ENCODE results near the gene SLC12A1. TPM values are rescaled to one million over a fixed set of nuclear protein-coding genes. Genes with fewer than 3 reads are reported as not detected.
A peak's percentile ranks its signal among the peaks of the same experiment; 100 is the strongest.

SLC12A1 gene
- total and polyA plus RNA-seq, 3 experiments from 2014 or later = not detected

DNA sequence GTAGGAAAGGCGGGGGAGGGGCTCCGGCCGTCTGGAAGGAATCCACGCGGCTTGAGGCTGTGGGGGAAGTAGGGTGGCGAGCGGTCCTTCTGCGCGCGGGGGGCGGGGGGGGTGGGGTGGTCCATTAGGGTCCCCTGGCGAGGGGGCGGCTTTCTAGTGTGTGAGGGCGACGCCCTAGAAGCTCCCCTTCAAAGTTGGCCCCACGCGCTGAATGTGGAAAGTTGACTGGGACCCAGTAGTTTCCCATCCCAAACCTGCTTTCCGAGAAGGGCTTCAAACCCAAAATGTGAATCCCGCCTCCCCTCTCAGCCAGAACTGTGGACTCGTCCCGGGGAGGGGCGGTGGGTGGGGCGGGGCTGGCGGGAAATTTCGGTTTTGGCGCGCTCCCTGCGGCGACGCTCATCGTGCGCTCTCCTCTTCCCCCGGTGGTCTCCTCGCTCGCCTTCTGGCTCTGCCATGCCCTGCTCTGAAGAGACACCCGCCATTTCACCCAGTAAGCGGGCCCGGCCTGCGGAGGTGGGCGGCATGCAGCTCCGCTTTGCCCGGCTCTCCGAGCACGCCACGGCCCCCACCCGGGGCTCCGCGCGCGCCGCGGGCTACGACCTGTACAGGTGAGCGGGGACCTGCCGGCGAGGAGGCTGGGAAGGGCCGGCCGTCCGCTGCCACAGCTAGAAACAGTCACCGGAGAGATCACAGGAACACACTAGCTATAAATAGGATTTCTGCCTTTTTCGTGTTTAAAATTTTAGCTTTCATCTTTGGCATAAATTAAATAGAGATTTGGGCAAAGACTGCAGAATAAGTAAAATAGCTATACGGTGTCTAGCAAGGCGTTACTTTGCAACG lies 125.9 kb downstream of the SLC12A1 start:
- Histone ChIP-seq H3K27ac (ENCODE audit: low read depth, low read length) (peak overlapping the region; percentile 85), H3K27me3 (ENCODE audit: insufficient read depth, low read length, poor library complexity, severe bottlenecking) (no peaks in the 10 kb centered on the region), H3K9me3 (ENCODE audit: low read length) (no peaks in the 10 kb centered on the region), H3K4me3 (ENCODE audit: low read length) (peak overlapping the region; percentile 76), H3K4me1 (ENCODE audit: insufficient read depth, low read length) (peaks cover 8% of the 10 kb centered on the region), H3K36me3 (ENCODE audit: insufficient read depth, low read length) (no peaks in the 10 kb centered on the region)
- H3K4me1 Mint-ChIP-seq = peaks cover 27 to 36% (median 32%) of the 10 kb centered on the region in 3 donors
- CTCF ChIA-PET = no interaction called here
- no peaks in the 10 kb centered on the region for H3K27me3 Mint-ChIP-seq
- peak overlapping the region; percentile 89 to 100 (median 92) for H3K27ac Mint-ChIP-seq
- POLR2A ChIA-PET = interaction anchor here (0.6 to 1.0 kb wide), 3 partner anchors 9 to 824 kb away, joined by 3 read pairs; partner anchors contain the start of gene COPS2
- peak; percentile 51 to 75 (median 66) for DNase-seq
- H3K4me3 Mint-ChIP-seq = peak overlapping the region; percentile 95 to 100 (median 99)
- H3K9me3 Mint-ChIP-seq = no peaks in the 10 kb centered on the region
- peaks cover 0 to 39% (median 6%) of the 10 kb centered on the region in 3 donors for H3K36me3 Mint-ChIP-seq

DNA sequence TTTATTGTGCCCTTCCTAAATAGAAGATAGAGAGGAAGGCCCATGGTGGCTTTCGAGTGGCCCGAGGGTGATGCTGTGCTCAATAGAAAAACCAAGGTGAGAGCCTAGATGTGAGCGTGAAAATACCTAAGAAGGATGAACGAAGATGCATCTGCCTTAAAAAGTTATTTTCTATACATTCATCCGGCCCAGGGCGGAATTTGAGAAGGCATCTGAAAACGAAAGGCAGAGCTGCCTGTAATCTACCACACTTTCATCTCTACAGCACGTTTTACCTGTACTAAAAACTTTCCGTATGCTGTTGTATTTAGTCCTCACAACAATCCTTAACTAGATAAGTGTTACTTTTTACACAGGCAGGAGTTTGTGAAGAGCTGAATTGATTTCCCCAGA lies 126.5 kb downstream of the SLC12A1 start:
- peak overlapping the region; percentile 85 for H3K27ac ChIP-seq (ENCODE audit: low read depth, low read length)
- no peaks in the 10 kb centered on the region for H3K36me3 ChIP-seq (ENCODE audit: insufficient read depth, low read length)
- H3K4me3 ChIP-seq (ENCODE audit: low read length) = peak overlapping the region; percentile 50
- DNase-seq = no peak
- Mint-ChIP-seq H3K4me3 (peak overlapping the region; percentile 78 to 100 (median 99)), H3K36me3 (peaks cover 0 to 43% (median 4%) of the 10 kb centered on the region in 3 donors), H3K4me1 (peaks cover 27 to 36% (median 32%) of the 10 kb centered on the region in 3 donors), H3K27ac (peak overlapping the region; percentile 36 to 99 (median 86)), H3K27me3 (no peaks in the 10 kb centered on the region), H3K9me3 (no peaks in the 10 kb centered on the region)
- H3K4me1 ChIP-seq (ENCODE audit: insufficient read depth, low read length) = peaks cover 8% of the 10 kb centered on the region
- no peaks in the 10 kb centered on the region for H3K9me3 ChIP-seq (ENCODE audit: low read length)
- no peaks in the 10 kb centered on the region for H3K27me3 ChIP-seq (ENCODE audit: insufficient read depth, low read length, poor library complexity, severe bottlenecking)
- ChIA-PET CTCF (interaction anchor here (1.1 kb wide), 1 partner anchor 47 kb away, joined by 4 read pairs; no protein-coding TSS in a partner anchor), POLR2A (interaction anchor here (0.9 to 1.0 kb wide), 2 partner anchors 8 to 823 kb away, joined by 3 read pairs; partner anchors contain the start of gene COPS2)

DNA sequence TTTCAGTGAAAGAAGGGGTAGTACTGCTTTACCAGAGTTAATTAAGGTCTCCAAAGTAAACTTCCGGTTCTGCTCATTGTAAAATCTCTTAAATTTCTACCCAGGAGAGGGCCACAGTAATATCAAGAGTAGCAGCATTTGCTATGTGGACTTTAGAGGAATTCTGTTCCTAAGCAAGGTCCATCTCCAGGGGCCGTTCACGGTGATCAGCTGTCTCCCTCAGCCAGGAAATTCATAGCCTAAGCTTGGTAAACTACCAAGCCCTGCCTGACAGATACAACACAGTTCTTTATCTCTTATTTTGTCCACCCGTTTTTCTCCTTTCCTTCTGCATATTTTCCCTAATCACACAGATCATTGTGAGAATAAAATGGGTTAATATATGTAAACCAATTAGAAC lies 127.4 kb downstream of the SLC12A1 start:
- H3K4me1 ChIP-seq (ENCODE audit: insufficient read depth, low read length) = peaks cover 8% of the 10 kb centered on the region
- H3K27ac Mint-ChIP-seq = peak overlapping the region in 6 of 8 donors; percentile 17 to 91 (median 54)
- CTCF ChIA-PET = interaction anchor here (1.1 kb wide), 1 partner anchor 48 kb away, joined by 4 read pairs; no protein-coding TSS in a partner anchor
- no peaks in the 10 kb centered on the region for H3K27me3 ChIP-seq (ENCODE audit: insufficient read depth, low read length, poor library complexity, severe bottlenecking)
- H3K36me3 Mint-ChIP-seq = peaks cover 0 to 52% (median 4%) of the 10 kb centered on the region in 3 donors
- peaks cover 25 to 36% (median 32%) of the 10 kb centered on the region in 3 donors for H3K4me1 Mint-ChIP-seq
- H3K27ac ChIP-seq (ENCODE audit: low read depth, low read length) = no peak overlapping the region
- POLR2A ChIA-PET = no interaction called here
- H3K9me3 Mint-ChIP-seq = no peaks in the 10 kb centered on the region
- H3K4me3 Mint-ChIP-seq = peak overlapping the region in 4 of 7 donors; percentile 24 to 95 (median 34)
- no peaks in the 10 kb centered on the region for H3K27me3 Mint-ChIP-seq
- no peak for DNase-seq
- H3K9me3 ChIP-seq (ENCODE audit: low read length) = no peaks in the 10 kb centered on the region
- H3K4me3 ChIP-seq (ENCODE audit: low read length) = no peak overlapping the region
- H3K36me3 ChIP-seq (ENCODE audit: insufficient read depth, low read length) = no peaks in the 10 kb centered on the region

DNA sequence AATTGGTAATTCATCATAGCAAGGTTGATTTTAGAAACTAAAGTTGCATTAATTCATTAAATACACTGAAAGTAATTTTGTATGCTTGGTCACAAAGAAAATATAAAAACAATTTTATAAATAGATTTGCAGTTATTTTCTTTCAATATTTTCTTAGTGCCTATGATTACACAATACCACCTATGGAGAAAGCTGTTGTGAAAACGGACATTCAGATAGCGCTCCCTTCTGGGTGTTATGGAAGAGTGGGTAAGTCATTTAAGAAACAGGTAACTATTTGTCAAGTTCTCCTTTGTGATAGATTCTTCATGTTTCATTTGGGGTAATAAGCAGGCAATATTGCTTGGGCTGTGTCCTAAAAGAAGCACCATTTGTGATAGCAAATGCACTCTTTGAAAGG lies 128.2 kb downstream of the SLC12A1 start:
- Histone ChIP-seq H3K9me3 (ENCODE audit: low read length) (no peaks in the 10 kb centered on the region), H3K4me3 (ENCODE audit: low read length) (no peak overlapping the region), H3K27me3 (ENCODE audit: insufficient read depth, low read length, poor library complexity, severe bottlenecking) (no peaks in the 10 kb centered on the region), H3K27ac (ENCODE audit: low read depth, low read length) (no peak overlapping the region), H3K36me3 (ENCODE audit: insufficient read depth, low read length) (no peaks in the 10 kb centered on the region), H3K4me1 (ENCODE audit: insufficient read depth, low read length) (peaks cover 8% of the 10 kb centered on the region)
- H3K4me1 Mint-ChIP-seq = peaks cover 25 to 36% (median 32%) of the 10 kb centered on the region in 3 donors
- ChIA-PET POLR2A (no interaction called here), CTCF (no interaction called here)
- no peaks in the 10 kb centered on the region for H3K27me3 Mint-ChIP-seq
- H3K4me3 Mint-ChIP-seq = no peak overlapping the region
- H3K27ac Mint-ChIP-seq = peak overlapping the region in 2 of 8 donors; percentile 18 to 91
- DNase-seq = no peak
- peaks cover 0 to 53% (median 4%) of the 10 kb centered on the region in 3 donors for H3K36me3 Mint-ChIP-seq
- no peaks in the 10 kb centered on the region for H3K9me3 Mint-ChIP-seq

DNA sequence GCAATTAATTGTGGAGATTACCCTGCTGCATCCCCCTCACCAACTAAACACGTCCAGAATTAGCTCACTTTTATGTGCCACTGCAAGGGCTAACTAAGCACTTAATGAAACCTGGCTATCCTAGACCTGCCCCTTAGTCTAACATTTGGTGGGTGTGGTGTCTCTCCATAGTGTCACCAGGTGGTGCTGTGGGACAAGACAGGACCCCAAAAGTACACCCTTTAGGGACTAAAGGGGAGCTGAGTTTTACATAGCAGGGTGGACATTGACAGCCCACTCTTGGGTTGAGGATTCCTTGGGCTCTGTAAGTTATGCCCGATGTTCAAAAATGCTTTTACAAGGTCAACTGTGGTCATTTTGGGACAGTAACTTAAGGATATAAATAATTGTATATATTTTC lies 130.8 kb downstream of the SLC12A1 start:
- H3K36me3 ChIP-seq (ENCODE audit: insufficient read depth, low read length) = no peaks in the 10 kb centered on the region
- Mint-ChIP-seq H3K4me3 (no peak overlapping the region), H3K36me3 (peaks cover 0 to 68% (median 4%) of the 10 kb centered on the region in 3 donors), H3K4me1 (peaks cover 13 to 24% (median 22%) of the 10 kb centered on the region in 3 donors), H3K9me3 (no peaks in the 10 kb centered on the region), H3K27ac (peak overlapping the region in 2 of 8 donors; percentile 20 to 43), H3K27me3 (no peaks in the 10 kb centered on the region)
- ChIA-PET POLR2A (no interaction called here), CTCF (interaction anchor here (0.9 to 2.9 kb wide), 3 partner anchors 15 to 20 kb away, joined by 3 to 15 read pairs (median 5); no protein-coding TSS in a partner anchor)
- peak in 2 of 5 donors; percentile 9 to 10 for DNase-seq
- H3K4me1 ChIP-seq (ENCODE audit: insufficient read depth, low read length) = no peaks in the 10 kb centered on the region
- no peak overlapping the region for H3K27ac ChIP-seq (ENCODE audit: low read depth, low read length)
- no peaks in the 10 kb centered on the region for H3K9me3 ChIP-seq (ENCODE audit: low read length)
- no peaks in the 10 kb centered on the region for H3K27me3 ChIP-seq (ENCODE audit: insufficient read depth, low read length, poor library complexity, severe bottlenecking)
- H3K4me3 ChIP-seq (ENCODE audit: low read length) = no peak overlapping the region

DNA sequence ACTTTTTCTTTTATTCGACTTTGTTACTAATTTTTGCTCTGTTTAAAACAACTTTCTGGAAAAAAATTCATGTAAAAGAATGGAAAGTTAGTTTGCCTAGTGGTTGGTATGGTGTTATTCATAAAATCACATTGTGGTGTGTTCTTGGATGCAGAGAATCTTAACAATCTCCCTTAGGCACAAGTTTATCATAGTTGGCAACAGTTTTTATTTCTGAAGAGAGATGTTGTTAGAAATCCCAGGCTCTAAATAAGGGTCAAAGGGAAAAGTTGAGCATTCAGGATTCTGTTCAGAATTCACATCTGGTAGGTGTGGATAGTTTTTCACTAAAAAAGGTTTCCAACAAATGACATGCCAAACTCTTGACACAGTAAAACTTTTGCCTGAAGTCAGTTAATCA lies 131.5 kb downstream of the SLC12A1 start:
- Mint-ChIP-seq H3K4me1 (peaks cover 9 to 20% (median 19%) of the 10 kb centered on the region in 3 donors), H3K4me3 (no peak overlapping the region), H3K27ac (peak overlapping the region in 2 of 8 donors; percentile 15 to 19), H3K36me3 (peaks cover 0 to 70% (median 7%) of the 10 kb centered on the region in 3 donors), H3K27me3 (no peaks in the 10 kb centered on the region), H3K9me3 (no peaks in the 10 kb centered on the region)
- H3K27me3 ChIP-seq (ENCODE audit: insufficient read depth, low read length, poor library complexity, severe bottlenecking) = no peaks in the 10 kb centered on the region
- ChIA-PET POLR2A (no interaction called here), CTCF (interaction anchor here (0.9 to 2.9 kb wide), 3 partner anchors 14 to 19 kb away, joined by 3 to 15 read pairs (median 5); no protein-coding TSS in a partner anchor)
- H3K4me1 ChIP-seq (ENCODE audit: insufficient read depth, low read length) = no peaks in the 10 kb centered on the region
- H3K9me3 ChIP-seq (ENCODE audit: low read length) = no peaks in the 10 kb centered on the region
- no peak overlapping the region for H3K27ac ChIP-seq (ENCODE audit: low read depth, low read length)
- no peaks in the 10 kb centered on the region for H3K36me3 ChIP-seq (ENCODE audit: insufficient read depth, low read length)
- DNase-seq = no peak
- H3K4me3 ChIP-seq (ENCODE audit: low read length) = no peak overlapping the region

DNA sequence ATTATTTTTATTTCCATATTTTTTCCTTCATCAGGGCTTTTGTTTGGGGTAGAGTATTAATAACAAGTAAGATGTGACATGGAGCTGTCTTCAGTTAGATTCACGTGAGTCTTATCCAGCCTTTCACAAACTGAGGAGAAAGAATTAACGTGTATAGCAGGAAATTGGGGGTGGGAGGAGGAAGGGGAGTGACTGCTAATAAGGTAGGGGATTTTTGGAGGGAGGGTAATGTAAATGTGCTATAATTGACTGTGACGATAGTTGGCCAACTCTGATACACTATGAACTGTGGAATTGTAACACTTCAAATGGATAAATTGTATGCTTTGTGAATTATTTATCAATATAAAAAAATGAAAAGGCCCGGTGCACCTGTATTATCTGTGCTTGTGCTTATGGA lies 134.0 kb downstream of the SLC12A1 start:
- no peaks in the 10 kb centered on the region for H3K36me3 ChIP-seq (ENCODE audit: insufficient read depth, low read length)
- no peak overlapping the region for H3K4me3 ChIP-seq (ENCODE audit: low read length)
- Mint-ChIP-seq H3K4me1 (peaks cover 2 to 11% (median 4%) of the 10 kb centered on the region in 3 donors), H3K27ac (peak overlapping the region in 5 of 8 donors; percentile 11 to 66 (median 26)), H3K27me3 (no peaks in the 10 kb centered on the region), H3K4me3 (no peak overlapping the region), H3K36me3 (peaks cover 0 to 63% (median 9%) of the 10 kb centered on the region in 3 donors), H3K9me3 (no peaks in the 10 kb centered on the region)
- CTCF ChIA-PET = interaction anchor here (2.4 kb wide), 1 partner anchor 12 kb away, joined by 14 read pairs; no protein-coding TSS in a partner anchor
- no peaks in the 10 kb centered on the region for H3K4me1 ChIP-seq (ENCODE audit: insufficient read depth, low read length)
- H3K27ac ChIP-seq (ENCODE audit: low read depth, low read length) = no peak overlapping the region
- DNase-seq = no peak
- POLR2A ChIA-PET = no interaction called here
- no peaks in the 10 kb centered on the region for H3K9me3 ChIP-seq (ENCODE audit: low read length)
- H3K27me3 ChIP-seq (ENCODE audit: insufficient read depth, low read length, poor library complexity, severe bottlenecking) = no peaks in the 10 kb centered on the region

DNA sequence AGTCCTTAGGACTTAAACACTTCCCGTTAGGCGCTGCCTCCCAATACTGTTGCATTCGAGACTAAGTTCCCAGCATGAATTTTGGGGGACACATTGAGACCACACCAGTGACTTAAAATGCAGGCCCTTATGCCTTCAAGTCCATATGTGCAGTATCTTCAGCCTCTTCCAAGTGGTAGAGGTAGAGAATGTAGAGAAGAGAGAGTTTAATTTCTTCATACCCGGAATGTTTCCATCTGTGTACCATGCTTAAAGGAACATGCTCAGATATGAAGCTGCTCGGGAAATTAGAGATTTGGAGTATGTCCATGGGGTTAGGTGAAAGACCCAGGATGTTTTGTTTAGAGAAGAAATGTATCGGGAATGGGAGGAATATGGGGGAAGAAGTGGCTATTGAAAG lies 137.8 kb downstream of the SLC12A1 start:
- Mint-ChIP-seq H3K27me3 (no peaks in the 10 kb centered on the region), H3K4me1 (no peaks in the 10 kb centered on the region), H3K36me3 (peaks cover 0 to 34% (median 6%) of the 10 kb centered on the region in 3 donors), H3K27ac (peak overlapping the region in 1 of 8 donors; percentile 23), H3K9me3 (no peaks in the 10 kb centered on the region), H3K4me3 (no peak overlapping the region)
- no peak overlapping the region for H3K4me3 ChIP-seq (ENCODE audit: low read length)
- ChIA-PET CTCF (no interaction called here), POLR2A (no interaction called here)
- DNase-seq = no peak
- H3K27ac ChIP-seq (ENCODE audit: low read depth, low read length) = no peak overlapping the region
- no peaks in the 10 kb centered on the region for H3K4me1 ChIP-seq (ENCODE audit: insufficient read depth, low read length)
- no peaks in the 10 kb centered on the region for H3K9me3 ChIP-seq (ENCODE audit: low read length)
- H3K27me3 ChIP-seq (ENCODE audit: insufficient read depth, low read length, poor library complexity, severe bottlenecking) = no peaks in the 10 kb centered on the region
- no peaks in the 10 kb centered on the region for H3K36me3 ChIP-seq (ENCODE audit: insufficient read depth, low read length)
